Activated naive CD8-positive, alpha-beta T cell treated with anti-CD3 and anti-CD28 coated beads, Interleukin-2, amount 10 ng/mL, durations not matched to agents 7 days and 5 days (primary cell): ENCODE results near the gene SGK1. TPM values are rescaled to one million over a fixed set of nuclear protein-coding genes. Genes with fewer than 3 reads are reported as not detected.

Experiments
- ATAC-seq: fragments of 150-1000 bp; cut with Tn5 transposase; one replicate; pipeline ENCODE4 v1.10.0; 2021; ENCODE audit warnings: low read depth, moderate library complexity
- POLR2A ChIA-PET: fragments of 350-600 bp; sonication (Branson Sonifier 250); formaldehyde crosslinking; loops from one replicate; lab custom pipeline; 2021; ENCODE audit warnings: antibody characterized with exemption; lab: Charles Lee
- DNase-seq: peaks from one replicate; pipeline ENCODE4 v3.0.0; 2021
- H3K27ac Mint-ChIP-seq: one replicate; pipeline ENCODE4 v1.8.0; 2022; ENCODE audit warnings: mild to moderate bottlenecking, mixed read lengths
- H3K27me3 Mint-ChIP-seq: one replicate; pipeline ENCODE4 v1.8.0; 2022; ENCODE audit warnings: mild to moderate bottlenecking, moderate library complexity, mixed read lengths
- H3K36me3 Mint-ChIP-seq: one replicate; pipeline ENCODE4 v1.8.0; 2021; ENCODE audit warnings: mild to moderate bottlenecking, mixed read lengths
- H3K4me1 Mint-ChIP-seq: one replicate; pipeline ENCODE4 v1.8.0; 2021; ENCODE audit warnings: mixed read lengths
- H3K4me3 Mint-ChIP-seq: one replicate; pipeline ENCODE4 v1.8.0; 2022; ENCODE audit warnings: mild to moderate bottlenecking, moderate library complexity, mixed read lengths
- H3K9me3 Mint-ChIP-seq: one replicate; pipeline ENCODE4 v1.8.0; 2021; ENCODE audit warnings: mixed read lengths
- total RNA-seq, 2 experiments: library from RNA; stranded (reverse); gene quantifications; one replicate each; pipeline ENCODE4 v1.2.3, GENCODE V29; 2021

The SGK1 gene
- 10 to 100 TPM; 31.5 to 35.1 TPM for total RNA-seq

GRCh38 chr6:134317471-134318131 is at the start of gene SGK1:
Gene SGK1, minus strand, starts transcription at chr6:134318112. Its CDS starts 652 bp downstream, at chr6:134317460.
- DNase-seq (peak; percentile 52), ATAC-seq (peak; percentile 70)
- Mint-ChIP-seq H3K9me3 (peaks cover 7% of the 10 kb centered on the region), H3K27ac (peak within 1 kb of the TSS; percentile 59), H3K27me3 (peaks cover 25% of the 10 kb centered on the region), H3K36me3 (no peaks in the 10 kb centered on the region), H3K4me1 (peaks cover 22% of the 10 kb centered on the region), H3K4me3 (peak within 1 kb of the TSS; percentile 90)
- POLR2A ChIA-PET = interaction anchor here (0.5 to 1.3 kb wide), 2 partner anchors 9 to 570 kb away, joined by 3 to 4 read pairs; no protein-coding TSS in a partner anchor

DNA sequence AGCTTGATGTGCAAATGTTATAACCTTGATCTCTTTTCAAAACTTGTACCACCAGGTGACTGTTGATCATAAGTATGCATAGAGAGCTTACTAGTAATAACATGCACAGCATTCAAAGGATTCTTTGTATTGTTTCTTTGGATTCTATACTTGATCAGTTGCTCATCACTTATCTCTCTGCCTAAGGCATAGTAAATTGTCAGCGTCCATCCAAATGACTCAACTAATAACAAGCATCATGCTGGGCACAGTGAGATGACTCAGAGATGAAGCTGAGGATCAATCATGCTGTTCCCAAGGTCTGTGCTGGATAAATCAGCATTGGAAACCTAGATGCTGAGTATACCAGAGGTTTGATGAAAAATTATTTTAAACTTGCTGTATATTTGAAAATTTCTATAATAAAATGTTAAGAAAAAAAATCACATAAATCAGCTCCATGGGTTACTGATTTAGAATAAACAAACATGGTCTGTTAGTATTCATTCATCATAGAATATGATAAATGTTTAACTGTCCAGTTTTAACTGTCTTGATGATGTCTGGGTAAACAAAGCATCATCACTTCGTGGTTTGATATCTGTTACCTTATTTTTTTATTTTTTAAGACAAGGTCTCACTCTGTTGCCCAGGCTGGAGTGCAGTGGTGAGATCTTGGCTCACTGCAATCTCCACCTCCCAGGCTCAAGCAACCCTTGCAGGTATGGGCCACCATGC is 45.6 kb upstream of the SGK1 start:
- H3K4me1 Mint-ChIP-seq = no peaks in the 10 kb centered on the region
- no peak overlapping the region for H3K27ac Mint-ChIP-seq
- POLR2A ChIA-PET = interaction anchor here (0.9 to 1.0 kb wide), 2 partner anchors 124 to 185 kb away, joined by 3 read pairs; no protein-coding TSS in a partner anchor
- H3K27me3 Mint-ChIP-seq = no peaks in the 10 kb centered on the region
- H3K4me3 Mint-ChIP-seq = no peak overlapping the region
- H3K9me3 Mint-ChIP-seq = no peaks in the 10 kb centered on the region
- H3K36me3 Mint-ChIP-seq = peaks cover 1% of the 10 kb centered on the region
- no peak for ATAC-seq
- DNase-seq = no peak

DNA sequence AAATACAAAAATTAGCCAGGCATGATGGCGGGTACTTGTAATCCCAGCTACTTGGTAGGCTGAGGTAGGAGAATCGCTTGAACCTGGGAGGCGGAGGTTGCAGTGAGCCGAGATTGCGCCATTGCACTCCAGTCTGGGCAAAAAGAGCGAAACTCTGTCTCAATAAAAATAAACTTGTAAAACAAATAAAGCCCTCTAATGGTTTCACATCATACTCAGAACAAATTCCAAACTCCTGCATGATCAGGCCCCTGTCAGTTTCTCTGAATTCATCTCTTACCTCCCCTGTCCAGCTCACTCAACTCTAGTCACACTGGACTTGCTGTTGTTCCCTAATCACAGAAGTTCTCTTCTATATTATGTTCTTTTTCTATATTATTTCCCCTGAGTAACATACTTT is 43.1 kb upstream of the SGK1 start:
- no peaks in the 10 kb centered on the region for H3K27me3 Mint-ChIP-seq
- POLR2A ChIA-PET = interaction anchor here (0.6 kb wide), 1 partner anchor 10 kb away, joined by 3 read pairs; no protein-coding TSS in a partner anchor
- H3K4me1 Mint-ChIP-seq = peaks cover 3% of the 10 kb centered on the region
- DNase-seq = no peak
- no peak for ATAC-seq
- peaks cover 5% of the 10 kb centered on the region for H3K9me3 Mint-ChIP-seq
- H3K36me3 Mint-ChIP-seq = no peaks in the 10 kb centered on the region
- no peak overlapping the region for H3K4me3 Mint-ChIP-seq
- no peak overlapping the region for H3K27ac Mint-ChIP-seq

DNA sequence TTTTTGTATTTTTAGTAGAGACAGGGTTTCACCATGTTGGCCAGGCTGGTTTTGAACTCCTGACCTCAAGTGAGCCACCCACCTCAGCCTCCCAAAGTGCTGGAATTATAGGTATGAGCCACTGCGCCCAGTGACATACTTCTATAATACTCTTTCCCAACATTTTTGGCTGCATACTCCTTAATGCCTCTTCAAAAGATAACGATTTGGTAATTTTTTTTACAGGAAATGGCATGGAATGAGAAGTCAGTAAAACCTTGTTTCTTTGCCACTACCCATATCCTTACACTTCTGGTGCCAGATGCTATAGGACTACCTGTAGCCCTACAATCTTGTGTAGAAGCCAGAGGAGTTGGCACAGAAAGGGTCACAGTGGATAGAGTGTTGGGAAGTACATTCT is 41.4 kb upstream of the SGK1 start:
- ATAC-seq = no peak
- POLR2A ChIA-PET = no interaction called here
- H3K9me3 Mint-ChIP-seq = peaks cover 11% of the 10 kb centered on the region
- H3K27ac Mint-ChIP-seq = no peak overlapping the region
- DNase-seq = no peak
- H3K27me3 Mint-ChIP-seq = no peaks in the 10 kb centered on the region
- peaks cover 5% of the 10 kb centered on the region for H3K36me3 Mint-ChIP-seq
- peaks cover 3% of the 10 kb centered on the region for H3K4me1 Mint-ChIP-seq
- H3K4me3 Mint-ChIP-seq = no peak overlapping the region

DNA sequence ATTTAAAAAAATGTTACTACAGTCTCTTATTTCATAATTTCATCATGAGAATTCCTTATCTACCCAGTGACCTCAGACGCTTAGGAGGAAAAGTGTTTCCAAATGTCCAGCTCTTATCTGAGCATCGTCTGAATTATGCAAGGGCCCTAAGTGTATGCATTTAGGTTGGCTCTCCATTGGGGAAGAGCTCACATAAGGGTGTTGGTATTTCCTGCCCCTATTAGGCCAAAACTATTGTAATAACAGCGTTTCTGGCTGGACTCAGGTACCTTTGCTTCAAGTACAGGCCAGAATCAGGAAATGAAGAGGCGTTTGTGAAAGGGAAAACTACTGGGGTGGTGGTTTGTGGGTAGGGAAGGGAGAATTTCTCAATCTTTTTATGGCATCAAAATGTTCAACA is 40.4 kb upstream of the SGK1 start:
- Mint-ChIP-seq H3K4me3 (no peak overlapping the region), H3K9me3 (peaks cover 17% of the 10 kb centered on the region), H3K27ac (no peak overlapping the region), H3K4me1 (peaks cover 6% of the 10 kb centered on the region), H3K27me3 (no peaks in the 10 kb centered on the region), H3K36me3 (peaks cover 11% of the 10 kb centered on the region)
- POLR2A ChIA-PET = no interaction called here
- DNase-seq (no peak), ATAC-seq (no peak)

DNA sequence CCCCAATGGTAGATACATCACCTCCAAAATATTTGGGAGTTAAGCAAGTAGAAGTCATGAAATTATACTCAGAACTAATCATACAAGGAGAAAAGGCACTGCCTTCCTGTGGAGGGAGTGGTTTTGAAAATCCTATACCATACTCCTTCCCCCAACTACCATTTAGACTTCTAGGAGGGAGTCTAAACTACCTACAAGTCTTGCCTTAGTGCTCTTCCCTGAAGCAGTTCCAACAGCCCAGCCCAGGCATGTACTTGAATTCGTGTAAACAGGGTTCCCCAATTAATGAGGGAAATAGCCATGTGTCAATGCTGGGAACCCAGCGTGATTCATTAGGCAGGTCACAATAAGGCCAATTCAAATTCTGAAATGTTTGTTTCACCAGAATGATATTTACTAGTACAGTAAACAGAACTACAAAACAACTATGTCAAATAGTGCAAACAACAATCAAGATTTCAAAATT is 39.1 kb upstream of the SGK1 start:
- POLR2A ChIA-PET = no interaction called here
- Mint-ChIP-seq H3K27me3 (no peaks in the 10 kb centered on the region), H3K4me1 (peaks cover 17% of the 10 kb centered on the region), H3K9me3 (peaks cover 17% of the 10 kb centered on the region), H3K4me3 (no peak overlapping the region), H3K27ac (no peak overlapping the region), H3K36me3 (peaks cover 11% of the 10 kb centered on the region)
- ATAC-seq (no peak), DNase-seq (no peak)

GRCh38 chr6:134356405-134356804 is 38.5 kb upstream of the SGK1 start:
- no peak for DNase-seq
- H3K9me3 Mint-ChIP-seq = peaks cover 17% of the 10 kb centered on the region
- POLR2A ChIA-PET = no interaction called here
- no peak overlapping the region for H3K4me3 Mint-ChIP-seq
- no peak for ATAC-seq
- H3K4me1 Mint-ChIP-seq = peaks cover 23% of the 10 kb centered on the region
- H3K27me3 Mint-ChIP-seq = no peaks in the 10 kb centered on the region
- no peak overlapping the region for H3K27ac Mint-ChIP-seq
- peaks cover 11% of the 10 kb centered on the region for H3K36me3 Mint-ChIP-seq

DNA sequence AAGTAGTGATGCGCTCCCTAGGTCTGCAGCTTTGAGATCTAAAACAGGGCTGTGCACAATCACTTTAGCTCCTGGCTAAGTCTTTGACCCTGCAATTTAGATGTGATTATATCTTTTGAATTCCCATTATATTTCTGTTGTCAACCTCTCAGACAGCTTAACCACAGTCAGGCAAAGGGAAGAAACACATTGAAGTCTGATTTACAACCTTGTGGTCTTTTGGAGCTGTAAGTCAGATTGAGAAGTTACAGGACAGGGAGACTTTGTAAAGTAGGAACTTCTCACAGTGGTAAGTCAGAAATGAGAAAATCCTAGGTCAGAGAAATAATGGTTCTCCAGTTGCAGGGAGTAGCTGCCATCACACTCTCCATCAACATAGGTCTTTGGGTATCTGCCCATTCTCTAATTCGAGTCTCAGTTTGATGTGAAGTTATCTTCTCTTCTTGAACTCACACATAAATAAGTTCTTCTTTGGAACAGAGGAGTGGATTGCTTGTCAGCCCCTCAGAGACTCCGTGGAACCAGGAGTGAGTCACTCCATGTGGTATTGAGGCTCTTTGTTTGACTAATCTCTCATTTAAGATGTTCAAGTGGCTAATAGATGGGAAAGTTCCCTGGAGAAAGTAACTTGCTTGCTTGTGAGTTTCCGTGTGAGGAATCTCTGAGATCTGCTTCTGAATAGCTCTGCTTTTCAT is 35.0 kb upstream of the SGK1 start:
- Mint-ChIP-seq H3K4me3 (peak overlapping the region; percentile 83), H3K27me3 (no peaks in the 10 kb centered on the region), H3K36me3 (peaks cover 11% of the 10 kb centered on the region), H3K4me1 (peaks cover 24% of the 10 kb centered on the region), H3K27ac (peak overlapping the region; percentile 91), H3K9me3 (peaks cover 17% of the 10 kb centered on the region)
- DNase-seq (no peak), ATAC-seq (no peak)
- POLR2A ChIA-PET = interaction anchor here (2.0 kb wide), 1 partner anchor 15 kb away, joined by 4 read pairs; no protein-coding TSS in a partner anchor

GRCh38 chr6:134351615-134352474 is 33.9 kb upstream of the SGK1 start:
- peaks cover 11% of the 10 kb centered on the region for H3K36me3 Mint-ChIP-seq
- H3K27me3 Mint-ChIP-seq = no peaks in the 10 kb centered on the region
- POLR2A ChIA-PET = interaction anchor here (0.5 to 2.0 kb wide), 9 partner anchors 9 to 104 kb away, joined by 3 to 5 read pairs (median 4); no protein-coding TSS in a partner anchor
- ATAC-seq (peak; percentile 73), DNase-seq (peak; percentile 41)
- peaks cover 24% of the 10 kb centered on the region for H3K4me1 Mint-ChIP-seq
- H3K4me3 Mint-ChIP-seq = peak overlapping the region; percentile 83
- peaks cover 15% of the 10 kb centered on the region for H3K9me3 Mint-ChIP-seq
- peak overlapping the region; percentile 91 for H3K27ac Mint-ChIP-seq

DNA sequence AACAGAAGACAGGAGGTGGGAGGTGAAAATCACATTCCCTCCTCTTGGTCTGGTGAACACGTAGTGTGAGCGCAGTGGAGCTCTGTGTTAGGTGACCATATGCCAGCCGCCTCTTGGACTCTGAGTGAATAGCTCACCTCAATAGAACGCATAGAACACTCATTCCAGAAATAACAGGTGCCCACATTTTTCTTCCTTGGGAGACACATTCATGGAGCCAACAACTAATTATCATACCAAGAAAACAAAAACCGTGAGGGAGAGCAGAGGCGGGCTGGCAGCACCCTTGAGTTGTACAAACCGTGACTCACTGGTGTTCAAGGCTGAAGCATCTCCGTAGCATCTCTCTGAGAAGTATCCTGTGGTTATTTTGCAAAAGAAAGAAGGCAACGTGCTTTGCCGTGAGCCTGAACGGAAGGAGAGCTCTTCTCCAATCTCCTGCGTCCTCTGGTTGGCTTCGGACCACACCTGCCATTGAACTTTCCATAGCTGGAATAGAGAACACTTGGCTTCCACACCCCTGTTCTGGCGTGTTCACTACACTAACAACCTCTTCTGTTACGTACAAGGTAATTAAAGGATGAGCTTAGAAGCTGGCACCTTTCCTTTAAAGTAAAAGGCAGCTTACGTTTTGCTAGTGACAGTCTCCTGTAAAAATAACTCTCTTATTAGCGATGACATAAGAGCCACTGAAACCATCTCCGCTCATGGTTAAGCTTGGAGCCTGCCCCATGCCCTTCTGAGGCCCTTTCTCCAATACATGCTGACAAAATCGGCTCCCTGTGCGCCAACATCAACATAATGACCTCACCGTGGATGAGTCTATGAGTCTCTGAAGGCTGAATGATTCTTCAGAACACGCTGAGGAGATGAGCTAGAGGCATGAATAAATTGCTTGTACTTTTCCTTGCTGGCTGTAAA is 30.2 kb upstream of the SGK1 start:
- no peaks in the 10 kb centered on the region for H3K9me3 Mint-ChIP-seq
- POLR2A ChIA-PET = interaction anchor here (0.7 kb wide), 1 partner anchor 13 kb away, joined by 3 read pairs; no protein-coding TSS in a partner anchor
- DNase-seq (no peak), ATAC-seq (no peak)
- H3K4me1 Mint-ChIP-seq = peaks cover 30% of the 10 kb centered on the region
- H3K4me3 Mint-ChIP-seq = no peak overlapping the region
- H3K27me3 Mint-ChIP-seq = no peaks in the 10 kb centered on the region
- H3K36me3 Mint-ChIP-seq = no peaks in the 10 kb centered on the region
- no peak overlapping the region for H3K27ac Mint-ChIP-seq

- H3K9me3 Mint-ChIP-seq = no peaks in the 10 kb centered on the region
- POLR2A ChIA-PET = no interaction called here
Observed at GRCh38 chr6:134346932-134347545, 29.1 kb upstream of the SGK1 start.

More at GRCh38 chr6:134346932-134347545, 29.1 kb upstream of the SGK1 start:
- H3K4me3 Mint-ChIP-seq = no peak overlapping the region
- peaks cover 3% of the 10 kb centered on the region for H3K36me3 Mint-ChIP-seq
- ATAC-seq = no peak
- no peaks in the 10 kb centered on the region for H3K27me3 Mint-ChIP-seq
- DNase-seq = no peak
- peaks cover 19% of the 10 kb centered on the region for H3K4me1 Mint-ChIP-seq
- H3K27ac Mint-ChIP-seq = no peak overlapping the region
